Measurements from ENCODE around the gene UBAC2.

Gene UBAC2

GRCh38 chr13:99347911-99348451, 147.3 kb downstream of the UBAC2 start:
- FAIRE-seq (peak; percentile 79), DNase-seq (ENCODE audit: insufficient read length) (no peak)
- TF ChIP-seq POLR2A (IDR thresholded peaks at IDR 0.05; ENCODE audit: low read depth, low read length) (no peak), POLR2AphosphoS5 (IDR thresholded peaks at IDR 0.05; ENCODE audit: low read depth, low read length) (no peak), TAF1 (IDR thresholded peaks at IDR 0.05; ENCODE audit: borderline replicate concordance, low read depth, low read length) (no peak)

GRCh38 chr13:99350191-99350590, 149.5 kb downstream of the UBAC2 start:
- DNase-seq (ENCODE audit: insufficient read length) (no peak), FAIRE-seq (no peak)
- TF ChIP-seq TAF1 (IDR thresholded peaks at IDR 0.05; ENCODE audit: borderline replicate concordance, low read depth, low read length) (no peak), POLR2AphosphoS5 (IDR thresholded peaks at IDR 0.05; ENCODE audit: low read depth, low read length) (no peak), POLR2A (IDR thresholded peaks at IDR 0.05; ENCODE audit: low read depth, low read length) (no peak)

GRCh38 chr13:99351772-99352171, 151.1 kb downstream of the UBAC2 start:
- DNase-seq (ENCODE audit: insufficient read length) = no peak
- TF ChIP-seq TAF1 (IDR thresholded peaks at IDR 0.05; ENCODE audit: borderline replicate concordance, low read depth, low read length) (no peak), POLR2AphosphoS5 (IDR thresholded peaks at IDR 0.05; ENCODE audit: low read depth, low read length) (no peak), POLR2A (IDR thresholded peaks at IDR 0.05; ENCODE audit: low read depth, low read length) (no peak)

GRCh38 chr13:99352351-99353245, 151.9 kb downstream of the UBAC2 start:
- no peak for TF ChIP-seq TAF1 (IDR thresholded peaks at IDR 0.05; ENCODE audit: borderline replicate concordance, low read depth, low read length)
- peak; percentile 14; the same call in 1 of the 2 replicates for TF ChIP-seq POLR2A (IDR thresholded peaks at IDR 0.05; ENCODE audit: low read depth, low read length)

More at GRCh38 chr13:99351772-99352171, 151.1 kb downstream of the UBAC2 start:
- no peak for FAIRE-seq

GRCh38 chr13:99353246-99353600, 152.6 kb downstream of the UBAC2 start:
- DNase-seq (ENCODE audit: insufficient read length) (no peak), FAIRE-seq (no peak)
- TF ChIP-seq TAF1 (IDR thresholded peaks at IDR 0.05; ENCODE audit: borderline replicate concordance, low read depth, low read length) (no peak), POLR2AphosphoS5 (IDR thresholded peaks at IDR 0.05; ENCODE audit: low read depth, low read length) (no peak), POLR2A (IDR thresholded peaks at IDR 0.05; ENCODE audit: low read depth, low read length) (no peak)

More at GRCh38 chr13:99352351-99353245, 151.9 kb downstream of the UBAC2 start:
- no peak for DNase-seq (ENCODE audit: insufficient read length)
- peak; percentile 71 for FAIRE-seq

- TF ChIP-seq TAF1 (IDR thresholded peaks at IDR 0.05; ENCODE audit: borderline replicate concordance, low read depth, low read length) (no peak), POLR2A (IDR thresholded peaks at IDR 0.05; ENCODE audit: low read depth, low read length) (no peak), POLR2AphosphoS5 (IDR thresholded peaks at IDR 0.05; ENCODE audit: low read depth, low read length) (no peak)
- FAIRE-seq (peak; percentile 78), DNase-seq (ENCODE audit: insufficient read length) (no peak)
Measured at GRCh38 chr13:99353836-99354235, 153.2 kb downstream of the UBAC2 start.

GRCh38 chr13:99354371-99354951, 153.8 kb downstream of the UBAC2 start:
- no peak for DNase-seq (ENCODE audit: insufficient read length)
- TF ChIP-seq POLR2AphosphoS5 (IDR thresholded peaks at IDR 0.05; ENCODE audit: low read depth, low read length) (no peak), POLR2A (IDR thresholded peaks at IDR 0.05; ENCODE audit: low read depth, low read length) (no peak), TAF1 (IDR thresholded peaks at IDR 0.05; ENCODE audit: borderline replicate concordance, low read depth, low read length) (no peak)
- FAIRE-seq = peak; percentile 92

- DNase-seq (ENCODE audit: insufficient read length) (no peak), FAIRE-seq (peak; percentile 79)
- TF ChIP-seq POLR2AphosphoS5 (IDR thresholded peaks at IDR 0.05; ENCODE audit: low read depth, low read length) (no peak), TAF1 (IDR thresholded peaks at IDR 0.05; ENCODE audit: borderline replicate concordance, low read depth, low read length) (no peak), POLR2A (IDR thresholded peaks at IDR 0.05; ENCODE audit: low read depth, low read length) (no peak)
Measured at GRCh38 chr13:99355267-99356011, 154.8 kb downstream of the UBAC2 start.

- TF ChIP-seq POLR2A (IDR thresholded peaks at IDR 0.05; ENCODE audit: low read depth, low read length) (no peak), TAF1 (IDR thresholded peaks at IDR 0.05; ENCODE audit: borderline replicate concordance, low read depth, low read length) (no peak), POLR2AphosphoS5 (IDR thresholded peaks at IDR 0.05; ENCODE audit: low read depth, low read length) (no peak; the same call in 1 of the 2 replicates)
- FAIRE-seq (no peak), DNase-seq (ENCODE audit: insufficient read length) (no peak)
Measured at GRCh38 chr13:99356012-99356261, 155.3 kb downstream of the UBAC2 start.

- no peak for FAIRE-seq
- DNase-seq (ENCODE audit: insufficient read length) = peak; percentile 29
- TF ChIP-seq POLR2AphosphoS5 (IDR thresholded peaks at IDR 0.05; ENCODE audit: low read depth, low read length) = 0 out of 2 replicates have a peak, but pooled peaks have one; percentile 34
- no peak for TF ChIP-seq POLR2A (IDR thresholded peaks at IDR 0.05; ENCODE audit: low read depth, low read length)
Measured at GRCh38 chr13:99356262-99357091, 155.8 kb downstream of the UBAC2 start.
